ENCODE results near the gene OSTN. TPM values are rescaled to one million over a fixed set of nuclear protein-coding genes. Genes with fewer than 3 reads are reported as not detected.

Gene OSTN
- polyA plus RNA-seq, 2 of the 4 experiments (the other 2 are of a cell fraction): not detected

- no peaks in the 10 kb centered on the region for H3K4me1 ChIP-seq
- no peak for FAIRE-seq
- WGBS (ENCODE audit: missing lambda C conversion rate): 87% methylated on average over 5 of the region's 5 CpGs
- DNase-seq (ENCODE audit: low read depth in 1 of 2, low spot score in 1 of 2): no peak
- H3K27ac ChIP-seq: no peak overlapping the region
- ChIA-PET CTCF (no interaction called here), POLR2A (no interaction called here)
- no peaks in the 10 kb centered on the region for H3K9me3 ChIP-seq
- H3K4me3 ChIP-seq: no peak overlapping the region
- TF ChIP-seq KDM1A (IDR thresholded peaks at IDR 0.05; ENCODE audit: low read depth) (no peak), HEYL (CRISPR knock-in tag; IDR thresholded peaks at IDR 0.05) (no peak), SREBF2 (IDR thresholded peaks at IDR 0.05) (no peak), FOSB (CRISPR knock-in tag; IDR thresholded peaks at IDR 0.05) (no peak), FOXS1 (CRISPR knock-in tag; IDR thresholded peaks at IDR 0.05) (no peak), ATOH8 (CRISPR knock-in tag; IDR thresholded peaks at IDR 0.05; ENCODE audit: low read depth) (no peak), CHD2 (IDR thresholded peaks at IDR 0.05; ENCODE audit: low read length, partially characterized antibody) (no peak), RFX5 (IDR thresholded peaks at IDR 0.05) (no peak), CHD4 (IDR thresholded peaks at IDR 0.05; ENCODE audit: borderline replicate concordance) (no peak), HDAC2 (IDR thresholded peaks at IDR 0.05) (no peak)
- TF ChIP-seq, protein P1, sequence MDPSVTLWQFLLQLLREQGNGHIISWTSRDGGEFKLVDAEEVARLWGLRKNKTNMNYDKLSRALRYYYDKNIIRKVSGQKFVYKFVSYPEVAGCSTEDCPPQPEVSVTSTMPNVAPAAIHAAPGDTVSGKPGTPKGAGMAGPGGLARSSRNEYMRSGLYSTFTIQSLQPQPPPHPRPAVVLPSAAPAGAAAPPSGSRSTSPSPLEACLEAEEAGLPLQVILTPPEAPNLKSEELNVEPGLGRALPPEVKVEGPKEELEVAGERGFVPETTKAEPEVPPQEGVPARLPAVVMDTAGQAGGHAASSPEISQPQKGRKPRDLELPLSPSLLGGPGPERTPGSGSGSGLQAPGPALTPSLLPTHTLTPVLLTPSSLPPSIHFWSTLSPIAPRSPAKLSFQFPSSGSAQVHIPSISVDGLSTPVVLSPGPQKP (IDR thresholded peaks at IDR 0.05; ENCODE audit: low read depth, low read length): no peak
- no peak overlapping the region for H3K4me2 ChIP-seq
- no peak for ATAC-seq
Measured at GRCh38 chr3:191301782-191302411, 102.9 kb downstream of the OSTN start.

- POLR2A ChIA-PET: no interaction called here
Measured at GRCh38 chr3:191302451-191302850, 103.4 kb downstream of the OSTN start.

More at GRCh38 chr3:191302451-191302850, 103.4 kb downstream of the OSTN start:
- CTCF ChIA-PET: no interaction called here
- TF ChIP-seq REST (IDR thresholded peaks at IDR 0.05) (no peak), EP300 (IDR thresholded peaks at IDR 0.05) (no peak), RFX5 (IDR thresholded peaks at IDR 0.05) (no peak), CHD2 (IDR thresholded peaks at IDR 0.05; ENCODE audit: low read length, partially characterized antibody) (no peak), MYC (IDR thresholded peaks at IDR 0.05; ENCODE audit: borderline replicate concordance, low read length) (no peak), FOSL2 (IDR thresholded peaks at IDR 0.05) (no peak), FOSL2 (CRISPR knock-in tag; IDR thresholded peaks at IDR 0.05) (no peak), JUNB (IDR thresholded peaks at IDR 0.05) (no peak), NFE2L2 (conservative IDR thresholded peaks at IDR 0.05; ENCODE audit: low read length) (no peak), ZFP36 (IDR thresholded peaks at IDR 0.05; ENCODE audit: borderline replicate concordance, partially characterized antibody) (no peak), TP53 (CRISPR knock-in tag; IDR thresholded peaks at IDR 0.05) (no peak), HOXA7 (CRISPR knock-in tag; IDR thresholded peaks at IDR 0.05) (no peak), EHMT2 (IDR thresholded peaks at IDR 0.05; ENCODE audit: low read depth) (no peak), PHF8 (IDR thresholded peaks at IDR 0.05; ENCODE audit: borderline replicate concordance, low read depth) (no peak), HOXB5 (CRISPR knock-in tag; IDR thresholded peaks at IDR 0.05) (no peak), KDM5A (IDR thresholded peaks at IDR 0.05) (no peak), RNF2 (IDR thresholded peaks at IDR 0.05; ENCODE audit: borderline replicate concordance, low read depth) (no peak)
- TF ChIP-seq, protein P2, sequence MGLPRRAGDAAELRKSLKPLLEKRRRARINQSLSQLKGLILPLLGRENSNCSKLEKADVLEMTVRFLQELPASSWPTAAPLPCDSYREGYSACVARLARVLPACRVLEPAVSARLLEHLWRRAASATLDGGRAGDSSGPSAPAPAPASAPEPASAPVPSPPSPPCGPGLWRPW (IDR thresholded peaks at IDR 0.05): no peak
- TF ChIP-seq, protein P3, sequence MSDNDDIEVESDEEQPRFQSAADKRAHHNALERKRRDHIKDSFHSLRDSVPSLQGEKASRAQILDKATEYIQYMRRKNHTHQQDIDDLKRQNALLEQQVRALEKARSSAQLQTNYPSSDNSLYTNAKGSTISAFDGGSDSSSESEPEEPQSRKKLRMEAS (IDR thresholded peaks at IDR 0.05): no peak
- no peaks in the 10 kb centered on the region for H3K9me3 ChIP-seq
- ATAC-seq: no peak
- no peaks in the 10 kb centered on the region for H3K4me1 ChIP-seq
- DNase-seq (ENCODE audit: low read depth in 1 of 2, low spot score in 1 of 2): no peak
- no peak for FAIRE-seq
- WGBS (ENCODE audit: missing lambda C conversion rate): 57% methylated on average over 2 of the region's 2 CpGs
- no peak overlapping the region for H3K4me2 ChIP-seq
- H3K27ac ChIP-seq: no peak overlapping the region
- H3K4me3 ChIP-seq: no peak overlapping the region

All from A549 (cell line).